Hindlimb muscle (tissue), 1 donor: ENCODE measurements around the gene PRR5L. TPM values are rescaled to one million over a fixed set of nuclear protein-coding genes. Genes with fewer than 3 reads are reported as not detected.
A peak's percentile ranks its signal among the peaks of the same experiment; 100 is the strongest.

Experiments used
- DNase-seq: peaks from one replicate; pipeline ENCODE4 v3.0.0-alpha.2; 2013
- polyA plus RNA-seq: library from polyadenylated mRNA; unstranded; fragments of 120-200 nt; gene quantifications from one replicate; pipeline ENCODE4 v1.2.1, GENCODE V29; 2013; ENCODE audit not compliant: insufficient read length

PRR5L gene
- 8.4 TPM for polyA plus RNA-seq

GRCh38 chr11:36295926-36296325 is at the start of gene PRR5L:
TSS of gene PRR5L (plus strand) at chr11:36296288. CDS start at chr11:36401122, 104,834 bp downstream.
- no peak for DNase-seq

GRCh38 chr11:36247493-36247892 is 48.6 kb upstream of the PRR5L start:
- DNase-seq: no peak

- no peak for DNase-seq
Measured at GRCh38 chr11:36248436-36248835, 47.7 kb upstream of the PRR5L start.

- DNase-seq: no peak
Measured at GRCh38 chr11:36249246-36249645, 46.8 kb upstream of the PRR5L start.

- DNase-seq: no peak
Measured at GRCh38 chr11:36251823-36252222, 44.3 kb upstream of the PRR5L start.

- DNase-seq: peak; percentile 26
Measured at GRCh38 chr11:36253238-36253637, 42.9 kb upstream of the PRR5L start.

- DNase-seq: no peak
Measured at GRCh38 chr11:36254713-36255112, 41.4 kb upstream of the PRR5L start.

- no peak for DNase-seq
Measured at GRCh38 chr11:36257351-36257750, 38.7 kb upstream of the PRR5L start.

GRCh38 chr11:36258730-36259360 is 37.2 kb upstream of the PRR5L start:
- DNase-seq: peak; percentile 42

- DNase-seq: no peak
Measured at GRCh38 chr11:36261094-36261493, 35.0 kb upstream of the PRR5L start.

GRCh38 chr11:36264011-36264972 is 31.8 kb upstream of the PRR5L start:
- DNase-seq: no peak

- no peak for DNase-seq
Measured at GRCh38 chr11:36264973-36265344, 31.1 kb upstream of the PRR5L start.

GRCh38 chr11:36265793-36266628 is 30.1 kb upstream of the PRR5L start:
- peak; percentile 47 for DNase-seq

- no peak for DNase-seq
Measured at GRCh38 chr11:36266767-36267166, 29.3 kb upstream of the PRR5L start.

- no peak for DNase-seq
Measured at GRCh38 chr11:36268337-36268985, 27.6 kb upstream of the PRR5L start.

- no peak for DNase-seq
Measured at GRCh38 chr11:36270701-36271100, 25.4 kb upstream of the PRR5L start.

GRCh38 chr11:36271794-36272407 is 24.2 kb upstream of the PRR5L start:
- no peak for DNase-seq

GRCh38 chr11:36273110-36273509 is 23.0 kb upstream of the PRR5L start:
- no peak for DNase-seq

GRCh38 chr11:36274414-36274813 is 21.7 kb upstream of the PRR5L start:
- DNase-seq: peak; percentile 21

- DNase-seq: no peak
Measured at GRCh38 chr11:36278531-36279282, 17.4 kb upstream of the PRR5L start.

- DNase-seq: no peak
Measured at GRCh38 chr11:36280531-36280930, 15.6 kb upstream of the PRR5L start.
